HepG2 (cell line): ENCODE measurements around the gene KRTCAP2. TPM values are rescaled to one million over a fixed set of nuclear protein-coding genes. Genes with fewer than 3 reads are reported as not detected.

Source experiments
- ATM ChIP-seq: fragments of 450-650 bp; IDR thresholded peaks from 2 replicates; pipeline ENCODE4 v1.7.1; 2017; ENCODE audit warnings: mild to moderate bottlenecking, borderline replicate concordance
- CSRNP2 ChIP-seq: sonication (generic); formaldehyde crosslinking; conservative IDR thresholded peaks from 2 replicates; pipeline ENCODE4 v1.8.0; 2022; ENCODE audit warnings: low read depth, missing genetic modification reagents
- HNF4A ChIP-seq: sonication (generic); formaldehyde crosslinking; IDR thresholded peaks from 2 replicates; pipeline ENCODE4 v1.4.0; 2020; ENCODE audit warnings: missing genetic modification reagents
- PAWR ChIP-seq: sonication (generic); formaldehyde crosslinking; IDR thresholded peaks from 2 replicates; pipeline ENCODE4 v1.4.0; 2020; ENCODE audit warnings: missing genetic modification reagents, mild to moderate bottlenecking, borderline replicate concordance
- PRDM15 ChIP-seq: sonication (generic); formaldehyde crosslinking; IDR thresholded peaks from 2 replicates; pipeline ENCODE4 v1.4.0; 2020; ENCODE audit warnings: missing genetic modification reagents
- RERE ChIP-seq: IDR thresholded peaks from 2 replicates; pipeline ENCODE4 v1.6.1; 2016; ENCODE audit warnings: low read depth, missing genetic modification reagents, missing compliant biosample characterization
- STAT5B ChIP-seq: sonication (generic); formaldehyde crosslinking; IDR thresholded peaks from 2 replicates; pipeline ENCODE4 v1.4.0; 2020; ENCODE audit warnings: missing genetic modification reagents
- TIGD3 ChIP-seq: sonication (generic); formaldehyde crosslinking; IDR thresholded peaks from 2 replicates; pipeline ENCODE4 v1.5.1; 2020; ENCODE audit warnings: mild to moderate bottlenecking, missing genetic modification reagents, borderline replicate concordance
- ZBTB26 ChIP-seq: IDR thresholded peaks from 2 replicates; pipeline ENCODE4 v1.6.1; 2016; ENCODE audit warnings: missing compliant biosample characterization, missing genetic modification reagents, borderline replicate concordance
- ZKSCAN5 ChIP-seq: sonication (generic); formaldehyde crosslinking; IDR thresholded peaks from 2 replicates; pipeline ENCODE4 v1.5.1; 2020; ENCODE audit warnings: mild to moderate bottlenecking, missing genetic modification reagents
- ZNF296 ChIP-seq: sonication (generic); formaldehyde crosslinking; conservative IDR thresholded peaks from 2 replicates; pipeline ENCODE4 v1.5.0; 2020; ENCODE audit warnings: mild to moderate bottlenecking, missing genetic modification reagents
- ZNF350 ChIP-seq: sonication (generic); formaldehyde crosslinking; IDR thresholded peaks from 2 replicates; pipeline ENCODE4 v1.4.0; 2020; ENCODE audit warnings: mild to moderate bottlenecking, low read depth, missing genetic modification reagents, borderline replicate concordance
- ZNF501 ChIP-seq: sonication (generic); formaldehyde crosslinking; IDR thresholded peaks from 2 replicates; pipeline ENCODE4 v1.5.1; 2020; ENCODE audit warnings: mild to moderate bottlenecking, moderate library complexity, missing genetic modification reagents
- ZNF619 ChIP-seq: sonication (generic); formaldehyde crosslinking; IDR thresholded peaks from 2 replicates; pipeline ENCODE4 v1.4.0; 2020; ENCODE audit warnings: mild to moderate bottlenecking, missing genetic modification reagents
- polyA plus RNA-seq, 8 experiments: library from polyadenylated mRNA; depleted of rRNA in 3 of 8; stranded (reverse) in 7 of 8; unstranded in 1 of 8; fragments of >200 nt; fragmentation: Illumina TruSeq in 4 of 8; extraction: Trizol in 4 of 8; gene quantifications; 2 replicates each; pipeline versions ENCODE4 v1.2.1 to v1.2.3, GENCODE V29; 2011 to 2016; ENCODE audit warnings: low read depth in 4 of 8, missing spikeins in 1 of 8, mixed read lengths in 1 of 8; ENCODE audit not compliant: insufficient read depth in 1 of 8
- total RNA-seq, 5 experiments: library from RNA; depleted of rRNA; stranded (reverse); fragments of >200 nt; fragmentation: Illumina TruSeq; extraction: Trizol; gene quantifications; 2 replicates each; pipeline ENCODE4 v1.2.3, GENCODE V29; 2016; ENCODE audit warnings: low read depth in 1 of 5

The KRTCAP2 gene
- total and polyA plus RNA-seq, 2 of the 13 experiments (the other 11 are each of a cell fraction or from before 2014, with no cell fraction given) = 77.3 to 79.4 TPM

- TF ChIP-seq ZBTB26 (peak; percentile 83), ATM (no peak), PRDM15 (0 out of 2 replicates have a peak, but pooled peaks have one; percentile 21), TIGD3 (CRISPR knock-in tag) (no peak), PAWR (CRISPR knock-in tag) (0 out of 2 replicates have a peak, but pooled peaks have one; percentile 27), HNF4A (CRISPR knock-in tag) (peak; percentile 98), CSRNP2 (CRISPR knock-in tag) (peak; percentile 90), ZNF501 (no peak), ZKSCAN5 (CRISPR knock-in tag) (no peak), STAT5B (CRISPR knock-in tag) (0 out of 2 replicates have a peak, but pooled peaks have one; percentile 5), ZNF296 (CRISPR knock-in tag) (peak; percentile 48; the same call in 1 of the 2 replicates), ZNF350 (CRISPR knock-in tag) (peak; percentile 45; the same call in 1 of the 2 replicates), RERE (CRISPR knock-in tag) (peak; percentile 95), ZNF619 (no peak; the same call in 1 of the 2 replicates)
Measured at GRCh38 chr1:155127105-155127966, 45.8 kb downstream of the KRTCAP2 start, which contains the start of gene EFNA1 (continued).
